ENCODE data around the gene EDC4. TPM values are rescaled to one million over a fixed set of nuclear protein-coding genes. Genes with fewer than 3 reads are reported as not detected.

The EDC4 gene
- total RNA-seq, 1 experiment from 2014 or later, result 85.3 TPM

DNA sequence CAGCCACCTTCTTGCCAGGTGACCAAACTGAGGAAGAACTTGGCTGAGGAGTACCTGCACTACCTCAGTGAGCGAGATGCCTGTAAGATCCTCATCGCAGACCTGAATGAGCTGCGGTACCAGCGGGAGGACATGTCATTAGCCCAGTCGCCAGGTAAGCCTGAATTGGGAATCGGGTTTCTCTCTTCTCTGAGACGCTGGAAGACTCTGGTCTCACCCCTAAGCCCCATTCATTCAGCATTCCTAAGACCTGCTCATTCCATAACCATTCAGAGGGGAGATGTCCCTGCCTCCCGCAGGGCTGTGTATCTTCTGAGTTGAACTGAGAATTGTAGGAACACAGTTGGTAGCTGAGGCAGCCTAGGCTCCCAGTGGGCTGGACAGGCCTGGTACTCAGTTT, 47.7 kb upstream of the EDC4 start:
- BruUV-seq (replicated peaks), result no TSS peak
- H3K27ac ChIP-seq (ENCODE audit: low read length), result no peak overlapping the region
- DNase-seq (ENCODE audit: low read depth, low spot score) (no peak), ATAC-seq (no peak)
- ChIA-PET POLR2A (no interaction called here), CTCF (interaction anchor here (0.5 kb wide), 1 partner anchor 57 kb away, joined by 6 read pairs; no protein-coding TSS in a partner anchor)
- in situ Hi-C loops (cut with HindIII; ENCODE audit: low pct_unique_long_range_greater_than_20kb, low sequenced_read_pairs), result no loop called here
- TF ChIP-seq SIN3A (IDR thresholded peaks at IDR 0.05; ENCODE audit: borderline replicate concordance, insufficient read depth, low read depth, low read length) (no peak), POLR2AphosphoS5 (IDR thresholded peaks at IDR 0.05; ENCODE audit: low read depth, low read length) (no peak), TCF7L2 (IDR thresholded peaks at IDR 0.05; ENCODE audit: low read depth, low read length) (no peak)
- TF ChIP-seq, protein P1, sequence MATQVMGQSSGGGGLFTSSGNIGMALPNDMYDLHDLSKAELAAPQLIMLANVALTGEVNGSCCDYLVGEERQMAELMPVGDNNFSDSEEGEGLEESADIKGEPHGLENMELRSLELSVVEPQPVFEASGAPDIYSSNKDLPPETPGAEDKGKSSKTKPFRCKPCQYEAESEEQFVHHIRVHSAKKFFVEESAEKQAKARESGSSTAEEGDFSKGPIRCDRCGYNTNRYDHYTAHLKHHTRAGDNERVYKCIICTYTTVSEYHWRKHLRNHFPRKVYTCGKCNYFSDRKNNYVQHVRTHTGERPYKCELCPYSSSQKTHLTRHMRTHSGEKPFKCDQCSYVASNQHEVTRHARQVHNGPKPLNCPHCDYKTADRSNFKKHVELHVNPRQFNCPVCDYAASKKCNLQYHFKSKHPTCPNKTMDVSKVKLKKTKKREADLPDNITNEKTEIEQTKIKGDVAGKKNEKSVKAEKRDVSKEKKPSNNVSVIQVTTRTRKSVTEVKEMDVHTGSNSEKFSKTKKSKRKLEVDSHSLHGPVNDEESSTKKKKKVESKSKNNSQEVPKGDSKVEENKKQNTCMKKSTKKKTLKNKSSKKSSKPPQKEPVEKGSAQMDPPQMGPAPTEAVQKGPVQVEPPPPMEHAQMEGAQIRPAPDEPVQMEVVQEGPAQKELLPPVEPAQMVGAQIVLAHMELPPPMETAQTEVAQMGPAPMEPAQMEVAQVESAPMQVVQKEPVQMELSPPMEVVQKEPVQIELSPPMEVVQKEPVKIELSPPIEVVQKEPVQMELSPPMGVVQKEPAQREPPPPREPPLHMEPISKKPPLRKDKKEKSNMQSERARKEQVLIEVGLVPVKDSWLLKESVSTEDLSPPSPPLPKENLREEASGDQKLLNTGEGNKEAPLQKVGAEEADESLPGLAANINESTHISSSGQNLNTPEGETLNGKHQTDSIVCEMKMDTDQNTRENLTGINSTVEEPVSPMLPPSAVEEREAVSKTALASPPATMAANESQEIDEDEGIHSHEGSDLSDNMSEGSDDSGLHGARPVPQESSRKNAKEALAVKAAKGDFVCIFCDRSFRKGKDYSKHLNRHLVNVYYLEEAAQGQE (IDR thresholded peaks at IDR 0.05; ENCODE audit: insufficient read depth in 1 of 2, low read depth in 2 of 2, low read length in 1 of 2), result no peak
- TF ChIP-seq, protein P2, sequence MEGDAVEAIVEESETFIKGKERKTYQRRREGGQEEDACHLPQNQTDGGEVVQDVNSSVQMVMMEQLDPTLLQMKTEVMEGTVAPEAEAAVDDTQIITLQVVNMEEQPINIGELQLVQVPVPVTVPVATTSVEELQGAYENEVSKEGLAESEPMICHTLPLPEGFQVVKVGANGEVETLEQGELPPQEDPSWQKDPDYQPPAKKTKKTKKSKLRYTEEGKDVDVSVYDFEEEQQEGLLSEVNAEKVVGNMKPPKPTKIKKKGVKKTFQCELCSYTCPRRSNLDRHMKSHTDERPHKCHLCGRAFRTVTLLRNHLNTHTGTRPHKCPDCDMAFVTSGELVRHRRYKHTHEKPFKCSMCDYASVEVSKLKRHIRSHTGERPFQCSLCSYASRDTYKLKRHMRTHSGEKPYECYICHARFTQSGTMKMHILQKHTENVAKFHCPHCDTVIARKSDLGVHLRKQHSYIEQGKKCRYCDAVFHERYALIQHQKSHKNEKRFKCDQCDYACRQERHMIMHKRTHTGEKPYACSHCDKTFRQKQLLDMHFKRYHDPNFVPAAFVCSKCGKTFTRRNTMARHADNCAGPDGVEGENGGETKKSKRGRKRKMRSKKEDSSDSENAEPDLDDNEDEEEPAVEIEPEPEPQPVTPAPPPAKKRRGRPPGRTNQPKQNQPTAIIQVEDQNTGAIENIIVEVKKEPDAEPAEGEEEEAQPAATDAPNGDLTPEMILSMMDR (IDR thresholded peaks at IDR 0.05), result no peak
- no peaks in the 10 kb centered on the region for H3K9me3 ChIP-seq (ENCODE audit: control insufficient read depth, insufficient read depth, low read depth, low read length)
- intact Hi-C loops (cut with micrococcal nuclease; ENCODE audit: unreplicated experiment), result no loop called here
- no peaks in the 10 kb centered on the region for H3K4me1 ChIP-seq (ENCODE audit: control insufficient read depth, insufficient read depth, low read length)
- H3K4me3 ChIP-seq (ENCODE audit: low read depth in 2 of 2, low read length in 2 of 2), result no peak overlapping the region
- no peaks in the 10 kb centered on the region for H3K27me3 ChIP-seq (ENCODE audit: control insufficient read depth, insufficient read depth, low read length)
- H3K36me3 ChIP-seq (ENCODE audit: control insufficient read depth, insufficient read depth, low read length), result no peaks in the 10 kb centered on the region

DNA sequence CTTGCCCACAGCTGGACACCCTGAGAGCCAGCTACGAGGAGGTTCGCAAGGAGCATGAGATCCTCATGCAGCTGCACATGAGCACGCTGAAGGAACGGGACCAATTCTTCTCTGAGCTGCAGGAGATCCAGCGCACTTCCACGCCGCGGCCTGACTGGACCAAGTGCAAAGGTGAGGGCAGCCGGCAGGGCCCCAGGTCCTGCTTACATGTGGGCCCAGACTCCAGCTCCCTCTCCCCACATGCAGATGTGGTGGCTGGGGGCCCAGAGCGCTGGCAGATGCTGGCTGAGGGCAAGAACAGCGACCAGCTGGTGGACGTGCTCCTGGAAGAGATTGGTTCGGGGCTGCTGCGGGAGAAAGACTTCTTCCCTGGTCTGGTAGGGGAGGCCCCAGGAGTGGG, 46.9 kb upstream of the EDC4 start:
- POLR2A ChIA-PET, result no interaction called here
- TF ChIP-seq SIN3A (IDR thresholded peaks at IDR 0.05; ENCODE audit: borderline replicate concordance, insufficient read depth, low read depth, low read length) (no peak), POLR2AphosphoS5 (IDR thresholded peaks at IDR 0.05; ENCODE audit: low read depth, low read length) (no peak), TCF7L2 (IDR thresholded peaks at IDR 0.05; ENCODE audit: low read depth, low read length) (no peak)
- TF ChIP-seq, protein P2 (IDR thresholded peaks at IDR 0.05), result no peak
- TF ChIP-seq, protein P1 (IDR thresholded peaks at IDR 0.05; ENCODE audit: insufficient read depth in 1 of 2, low read depth in 2 of 2, low read length in 1 of 2), result no peak
- Histone ChIP-seq H3K27me3 (ENCODE audit: control insufficient read depth, insufficient read depth, low read length) (no peaks in the 10 kb centered on the region), H3K9me3 (ENCODE audit: control insufficient read depth, insufficient read depth, low read depth, low read length) (no peaks in the 10 kb centered on the region), H3K4me1 (ENCODE audit: control insufficient read depth, insufficient read depth, low read length) (no peaks in the 10 kb centered on the region), H3K36me3 (ENCODE audit: control insufficient read depth, insufficient read depth, low read length) (no peaks in the 10 kb centered on the region; the same call in 1 of the 2 replicates), H3K4me3 (ENCODE audit: low read depth in 2 of 2, low read length in 2 of 2) (no peak overlapping the region), H3K27ac (ENCODE audit: low read length) (no peak overlapping the region)
- BruUV-seq (replicated peaks), result no TSS peak
- no peak for ATAC-seq
- intact Hi-C loops (cut with micrococcal nuclease; ENCODE audit: unreplicated experiment) (no loop called here), in situ Hi-C loops (cut with HindIII; ENCODE audit: low pct_unique_long_range_greater_than_20kb, low sequenced_read_pairs) (no loop called here)
- DNase-seq (ENCODE audit: low read depth, low spot score), result no peak
- CTCF ChIA-PET, result no interaction called here

All from Panc1 (cell line).